ENCODE measurements around the gene RASSF5.
A peak's percentile ranks its signal among the peaks of the same experiment; 100 is the strongest.

The RASSF5 gene

GRCh38 chr1:206507284-206508129, at the start of gene RASSF5:
Gene RASSF5 (plus strand): TSS chr1:206507531. CDS start chr1:206507603, 72 bp downstream.
- peak; percentile 76 for DNase-seq

- DNase-seq: no peak
These were observed 47.6 kb upstream of the RASSF5 start for GRCh38 chr1:206459703-206460102.

- DNase-seq: no peak
These were observed 46.4 kb upstream of the RASSF5 start for GRCh38 chr1:206460836-206461426.

- DNase-seq: peak; percentile 66
These were observed 45.5 kb upstream of the RASSF5 start for GRCh38 chr1:206461602-206462455.

GRCh38 chr1:206463137-206463536, 44.2 kb upstream of the RASSF5 start:
- DNase-seq: no peak

GRCh38 chr1:206463911-206464310, 43.4 kb upstream of the RASSF5 start:
- no peak for DNase-seq

GRCh38 chr1:206464456-206464964, 42.8 kb upstream of the RASSF5 start:
- no peak for DNase-seq

- DNase-seq: no peak
These were observed 41.4 kb upstream of the RASSF5 start for GRCh38 chr1:206465951-206466350.

GRCh38 chr1:206466840-206467649, 40.3 kb upstream of the RASSF5 start:
- DNase-seq: no peak

- DNase-seq: no peak
These were observed 39.4 kb upstream of the RASSF5 start for GRCh38 chr1:206467915-206468314.

GRCh38 chr1:206468571-206468970, 38.8 kb upstream of the RASSF5 start:
- DNase-seq: no peak

- DNase-seq: no peak
These were observed 37.9 kb upstream of the RASSF5 start for GRCh38 chr1:206469411-206469932.

GRCh38 chr1:206469933-206470691, 37.2 kb upstream of the RASSF5 start, which contains the start of gene IKBKE:
Gene IKBKE (plus strand): TSS chr1:206470476. CDS start chr1:206473228, 2,752 bp downstream.
- peak; percentile 74 for DNase-seq

GRCh38 chr1:206470692-206471414, 36.5 kb upstream of the RASSF5 start:
- peak; percentile 64 for DNase-seq

GRCh38 chr1:206471415-206471801, 35.9 kb upstream of the RASSF5 start:
- DNase-seq: no peak

- DNase-seq: no peak
These were observed 35.3 kb upstream of the RASSF5 start for GRCh38 chr1:206472024-206472423.

GRCh38 chr1:206472454-206472853, 34.9 kb upstream of the RASSF5 start:
- no peak for DNase-seq

GRCh38 chr1:206472886-206473285, 34.4 kb upstream of the RASSF5 start:
- no peak for DNase-seq

- no peak for DNase-seq
These were observed 31.3 kb upstream of the RASSF5 start for GRCh38 chr1:206476058-206476457.

- DNase-seq: no peak
These were observed 30.7 kb upstream of the RASSF5 start for GRCh38 chr1:206476591-206476990.
